Neural crest cell (in vitro differentiated cells): Measurements from ENCODE around the gene ABHD5. TPM values are rescaled to one million over a fixed set of nuclear protein-coding genes. Genes with fewer than 3 reads are reported as not detected.

ENCODE experiments used
- DNase-seq: peaks from one replicate; pipeline ENCODE4 v3.0.0; 2021; ENCODE audit warnings: low read depth, mixed read lengths, low spot score
- H3K27ac Mint-ChIP-seq: one replicate; pipeline ENCODE4 v1.8.0; 2021; ENCODE audit warnings: mild to moderate bottlenecking, mixed read lengths; ENCODE audit not compliant: unreplicated experiment
- H3K27me3 Mint-ChIP-seq: 2 replicates; pipeline ENCODE4 v1.8.0; 2021; ENCODE audit warnings: low read depth, mild to moderate bottlenecking, mixed read lengths
- H3K36me3 Mint-ChIP-seq: 2 replicates; pipeline ENCODE4 v1.8.0; 2021; ENCODE audit warnings: low read depth, mild to moderate bottlenecking, mixed read lengths
- H3K4me1 Mint-ChIP-seq: 2 replicates; pipeline ENCODE4 v1.8.0; 2021; ENCODE audit warnings: mixed read lengths
- H3K4me3 Mint-ChIP-seq: one replicate; pipeline ENCODE4 v1.8.0; 2021; ENCODE audit warnings: mild to moderate bottlenecking, mixed read lengths
- H3K9me3 Mint-ChIP-seq: 2 replicates; pipeline ENCODE4 v1.8.0; 2021; ENCODE audit warnings: mixed read lengths
- CTCF ChIP-seq: fragments of 200-600 bp; sonication (generic); conservative IDR thresholded peaks from 2 replicates; pipeline ENCODE4 v1.5.0; 2021; ENCODE audit warnings: antibody characterized with exemption, mild to moderate bottlenecking
- total RNA-seq: library from RNA; stranded (reverse); gene quantifications from 2 replicates; pipeline ENCODE4 v1.2.1, GENCODE V29; 2021

ABHD5 gene
- total RNA-seq, 1 donor from 2014 or later: 12.5 TPM

DNA sequence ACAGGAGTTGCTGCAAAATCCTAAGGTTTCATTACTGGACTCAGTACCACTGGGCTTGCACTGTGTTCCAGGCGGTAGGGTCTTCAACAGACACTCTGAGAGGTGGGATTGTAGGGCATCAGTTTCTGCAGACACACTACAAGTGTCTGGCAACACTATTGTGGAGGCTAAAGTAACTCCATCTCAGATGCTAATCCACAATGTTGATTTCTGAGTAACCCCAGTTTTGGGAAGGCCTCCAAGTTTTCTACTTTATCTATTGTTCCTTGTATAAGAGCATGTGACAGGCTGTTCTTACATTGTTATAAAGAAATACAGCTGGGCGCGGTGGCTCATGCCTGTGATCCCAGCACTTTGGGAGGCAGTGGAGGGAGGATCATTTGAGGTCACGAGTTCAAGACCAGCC, 2.5 kb upstream of the ABHD5 start:
- H3K9me3 Mint-ChIP-seq: peaks cover 3% of the 10 kb centered on the region
- TF ChIP-seq CTCF: no peak
- peaks cover 11% of the 10 kb centered on the region for H3K36me3 Mint-ChIP-seq
- DNase-seq: no peak
- no peaks in the 10 kb centered on the region for H3K27me3 Mint-ChIP-seq
- no peak overlapping the region for H3K27ac Mint-ChIP-seq
- H3K4me3 Mint-ChIP-seq: peak overlapping the region; percentile 96
- peaks cover 25% of the 10 kb centered on the region for H3K4me1 Mint-ChIP-seq

GRCh38 chr3:43689166-43689565, 1.6 kb upstream of the ABHD5 start:
- no peak for TF ChIP-seq CTCF
- Mint-ChIP-seq H3K4me1 (peaks cover 30% of the 10 kb centered on the region), H3K27ac (no peak overlapping the region), H3K9me3 (peaks cover 3% of the 10 kb centered on the region), H3K36me3 (peaks cover 9% of the 10 kb centered on the region), H3K27me3 (no peaks in the 10 kb centered on the region), H3K4me3 (peak overlapping the region; percentile 96)
- DNase-seq: no peak

DNA sequence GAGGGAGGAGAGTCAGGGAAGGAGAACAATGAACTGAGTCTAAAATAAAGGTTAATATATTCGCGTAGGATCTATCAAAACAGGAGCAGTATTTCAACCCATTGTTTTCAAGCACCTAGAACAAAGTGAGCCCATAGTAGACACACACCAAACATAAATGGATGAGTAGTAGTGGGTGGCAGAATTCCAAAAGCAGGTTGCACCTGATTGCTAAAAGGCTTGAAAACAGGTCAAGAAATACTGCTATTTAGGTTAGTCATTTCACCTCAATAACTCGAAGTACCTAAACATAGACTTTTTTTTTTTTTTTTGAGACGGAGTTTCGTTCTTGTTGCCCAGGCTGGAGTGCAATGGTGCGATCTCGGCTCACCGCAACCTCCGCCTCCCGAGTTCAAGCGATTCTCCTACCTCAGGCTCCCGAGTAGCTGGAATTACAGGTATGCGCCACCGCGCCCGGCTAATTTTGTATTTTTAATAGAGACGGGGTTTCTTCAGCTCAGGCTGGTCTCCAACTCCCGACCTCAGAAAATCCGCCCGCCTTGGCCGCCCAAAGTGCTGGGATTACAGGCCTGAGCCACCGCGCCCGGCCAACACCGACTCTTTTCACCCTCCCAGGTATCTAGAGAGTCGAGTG, 855 bp upstream of the ABHD5 start:
- no peaks in the 10 kb centered on the region for H3K27me3 Mint-ChIP-seq
- peaks cover 3% of the 10 kb centered on the region for H3K9me3 Mint-ChIP-seq
- H3K27ac Mint-ChIP-seq: peak overlapping the region; percentile 98
- peak overlapping the region; percentile 96 for H3K4me3 Mint-ChIP-seq
- no peak for DNase-seq
- peaks cover 30% of the 10 kb centered on the region for H3K4me1 Mint-ChIP-seq
- TF ChIP-seq CTCF: no peak
- peaks cover 8% of the 10 kb centered on the region for H3K36me3 Mint-ChIP-seq

GRCh38 chr3:43691120-43691995, 620 bp downstream of the ABHD5 start:
- Mint-ChIP-seq H3K36me3 (peaks cover 8% of the 10 kb centered on the region), H3K4me1 (peaks cover 30% of the 10 kb centered on the region), H3K27me3 (no peaks in the 10 kb centered on the region), H3K9me3 (no peaks in the 10 kb centered on the region), H3K27ac (peak overlapping the region; percentile 27), H3K4me3 (peak overlapping the region; percentile 96)
- no peak for TF ChIP-seq CTCF
- DNase-seq: peak; percentile 61

GRCh38 chr3:43692085-43692855, 1.5 kb downstream of the ABHD5 start:
- Mint-ChIP-seq H3K36me3 (peaks cover 3% of the 10 kb centered on the region), H3K9me3 (no peaks in the 10 kb centered on the region), H3K4me3 (peak overlapping the region; percentile 86), H3K4me1 (peaks cover 35% of the 10 kb centered on the region), H3K27ac (no peak overlapping the region), H3K27me3 (no peaks in the 10 kb centered on the region)
- no peak for TF ChIP-seq CTCF
- DNase-seq: no peak
